Activated effector memory CD4-positive, alpha-beta T cell treated with Interleukin-2 at 50 U/mL for 16 hours (primary cell): Measurements from ENCODE around the gene CD180.

Experiments
- DNase-seq: peaks from one replicate; pipeline ENCODE4 v3.0.0-alpha.2; 2020

CD180 gene

GRCh38 chr5:67209141-67209771 lies 12.7 kb upstream of the CD180 start:
- peak; percentile 49 for DNase-seq

- no peak for DNase-seq
These were observed 11.8 kb upstream of the CD180 start for GRCh38 chr5:67208403-67208802.

- peak; percentile 84 for DNase-seq
These were observed 10.3 kb upstream of the CD180 start for GRCh38 chr5:67206929-67207328.

GRCh38 chr5:67206461-67206860 lies 9.9 kb upstream of the CD180 start:
- DNase-seq, result no peak

- no peak for DNase-seq
These were observed 9.4 kb upstream of the CD180 start for GRCh38 chr5:67205981-67206380.

- DNase-seq, result no peak
These were observed 8.2 kb upstream of the CD180 start for GRCh38 chr5:67204821-67205220.

- DNase-seq, result no peak
These were observed 7.1 kb upstream of the CD180 start for GRCh38 chr5:67203701-67204074.

- no peak for DNase-seq
These were observed 6.2 kb upstream of the CD180 start for GRCh38 chr5:67202828-67203227.

GRCh38 chr5:67201897-67202549 lies 5.4 kb upstream of the CD180 start:
- no peak for DNase-seq

GRCh38 chr5:67200809-67201562 lies 4.4 kb upstream of the CD180 start:
- no peak for DNase-seq

- DNase-seq, result no peak
These were observed 3.3 kb upstream of the CD180 start for GRCh38 chr5:67199859-67200258.

GRCh38 chr5:67198917-67199316 lies 2.3 kb upstream of the CD180 start:
- no peak for DNase-seq

- DNase-seq, result no peak
These were observed 937 bp upstream of the CD180 start for GRCh38 chr5:67197536-67197935.

GRCh38 chr5:67195406-67196275 lies 958 bp downstream of the CD180 start:
- no peak for DNase-seq

- no peak for DNase-seq
These were observed 2.4 kb downstream of the CD180 start for GRCh38 chr5:67194166-67194565.

GRCh38 chr5:67193439-67193807 lies 3.2 kb downstream of the CD180 start:
- no peak for DNase-seq

GRCh38 chr5:67192719-67193438 lies 3.7 kb downstream of the CD180 start:
- no peak for DNase-seq

GRCh38 chr5:67190861-67191260 lies 5.7 kb downstream of the CD180 start:
- DNase-seq, result no peak

- DNase-seq, result no peak
These were observed 6.2 kb downstream of the CD180 start for GRCh38 chr5:67190410-67190809.

- no peak for DNase-seq
These were observed 6.7 kb downstream of the CD180 start for GRCh38 chr5:67189931-67190330.

- no peak for DNase-seq
These were observed 7.6 kb downstream of the CD180 start for GRCh38 chr5:67189079-67189354.

GRCh38 chr5:67188274-67189078 lies 8.1 kb downstream of the CD180 start:
- DNase-seq, result no peak
